Measurements from ENCODE around the gene ELOA.
"Not testable (repeated sequence)": the region's sequence is repeated elsewhere in the genome, so short reads cannot be mapped to it uniquely, and the experiment has no call there.

The ELOA gene

DNA sequence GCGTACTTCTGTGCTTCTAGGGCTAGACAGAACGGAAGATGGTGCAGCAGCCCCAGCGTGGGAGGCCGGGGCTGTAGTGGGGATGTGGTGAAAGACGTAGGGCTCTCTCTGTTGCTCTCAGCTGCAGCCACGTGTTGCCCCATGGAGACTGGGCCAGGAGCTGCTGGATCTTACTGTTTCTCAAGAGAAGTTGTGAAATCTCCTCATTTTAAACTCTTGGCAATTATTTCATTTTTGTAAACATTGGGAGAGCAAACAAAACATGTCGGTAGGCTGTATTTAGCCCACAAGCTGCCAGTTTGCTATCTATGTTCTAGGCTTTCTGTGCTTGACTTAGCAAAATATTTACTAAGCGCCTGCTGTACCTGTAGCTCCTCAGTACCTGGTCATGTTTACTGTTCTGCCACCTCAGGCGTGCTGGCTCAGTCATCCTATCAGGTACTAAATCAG, 15.9 kb upstream of the ELOA start:
- no peaks in the 10 kb centered on the region for H3K9me3 ChIP-seq (ENCODE audit: insufficient read depth, low read length)
- H3K4me2 ChIP-seq (ENCODE audit: low read depth, low read length, poor library complexity, severe bottlenecking) = no peak overlapping the region
- no peak overlapping the region for H3K4me3 ChIP-seq (ENCODE audit: insufficient read depth, low read length, poor library complexity, severe bottlenecking)
- no peaks in the 10 kb centered on the region for H3K36me3 ChIP-seq (ENCODE audit: low read length)
- H2AFZ ChIP-seq (ENCODE audit: low read depth, low read length, severe bottlenecking) = no peak overlapping the region
- H3K9me2 ChIP-seq (replicated peaks; ENCODE audit: insufficient read depth, low read length) = no peaks in the 10 kb centered on the region
- no peaks in the 10 kb centered on the region for H3K27me3 ChIP-seq (ENCODE audit: low read length)
- H3K9ac ChIP-seq (ENCODE audit: low read length) = no peak overlapping the region
- H3F3A ChIP-seq (ENCODE audit: insufficient read depth) = peaks cover 13% of the 10 kb centered on the region
- no peak overlapping the region for H3K27ac ChIP-seq (ENCODE audit: low read depth, low read length)
- no peaks in the 10 kb centered on the region for H3K79me2 ChIP-seq (ENCODE audit: insufficient read depth, low read length)
- no peaks in the 10 kb centered on the region for H4K20me1 ChIP-seq (ENCODE audit: low read depth, low read length)
- TF ChIP-seq CTCF (IDR thresholded peaks at IDR 0.05; ENCODE audit: insufficient read depth, low read length, poor library complexity, severe bottlenecking) (no peak), EZH2phosphoT487 (conservative IDR thresholded peaks at IDR 0.05; ENCODE audit: low read length) (no peak)

DNA sequence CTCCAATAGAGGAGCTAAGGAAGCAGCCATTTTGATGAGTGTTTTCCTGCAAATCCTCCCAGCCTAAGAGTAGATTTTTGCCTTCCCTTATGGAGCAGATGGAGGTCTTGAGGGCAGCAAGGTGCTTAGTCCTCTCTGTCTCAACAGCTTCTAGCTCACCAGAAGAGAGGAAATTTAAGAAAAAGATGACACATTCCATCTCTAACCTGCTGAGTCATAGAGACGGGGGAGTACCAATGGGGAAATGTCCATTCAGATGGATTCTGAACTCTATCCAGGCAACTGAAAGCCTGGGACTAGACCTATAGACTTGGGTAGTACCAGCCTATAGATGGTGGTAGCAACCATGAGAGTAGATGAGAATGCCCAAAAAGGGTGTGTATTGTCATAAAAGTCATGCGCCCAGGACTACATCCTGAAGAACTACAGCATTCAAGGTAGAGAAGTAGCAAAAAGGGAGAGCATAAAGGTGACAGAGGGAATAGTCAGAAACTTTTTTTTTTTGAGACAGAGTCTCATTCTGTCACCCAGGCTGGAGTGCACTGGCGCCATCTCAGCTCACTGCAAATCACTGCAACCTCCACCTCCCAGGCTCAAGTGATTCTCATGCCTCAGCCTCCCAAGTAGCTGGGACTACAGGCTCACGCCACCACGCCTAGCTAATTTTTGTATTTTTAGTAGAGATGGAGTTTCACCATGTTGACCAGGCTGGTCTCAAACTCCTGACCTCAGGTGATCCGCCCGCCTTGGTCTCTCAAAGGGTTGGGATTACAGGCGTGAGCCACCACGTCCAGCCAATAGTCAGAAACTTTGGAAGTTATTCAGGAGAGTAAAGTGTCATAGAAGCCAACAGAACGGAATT, 10.7 kb upstream of the ELOA start:
- no peaks in the 10 kb centered on the region for H3K36me3 ChIP-seq (ENCODE audit: low read length)
- no peak overlapping the region for H3K4me2 ChIP-seq (ENCODE audit: low read depth, low read length, poor library complexity, severe bottlenecking)
- H3K9ac ChIP-seq (ENCODE audit: low read length) = no peak overlapping the region
- no peak overlapping the region for H2AFZ ChIP-seq (ENCODE audit: low read depth, low read length, severe bottlenecking)
- H3K79me2 ChIP-seq (ENCODE audit: insufficient read depth, low read length) = no peaks in the 10 kb centered on the region
- H3F3A ChIP-seq (ENCODE audit: insufficient read depth) = peaks cover 4% of the 10 kb centered on the region
- no peaks in the 10 kb centered on the region for H3K9me2 ChIP-seq (replicated peaks; ENCODE audit: insufficient read depth, low read length)
- H4K20me1 ChIP-seq (ENCODE audit: low read depth, low read length) = no peaks in the 10 kb centered on the region
- no peak overlapping the region for H3K4me3 ChIP-seq (ENCODE audit: insufficient read depth, low read length, poor library complexity, severe bottlenecking)
- H3K27ac ChIP-seq (ENCODE audit: low read depth, low read length) = no peak overlapping the region
- no peaks in the 10 kb centered on the region for H3K27me3 ChIP-seq (ENCODE audit: low read length)
- TF ChIP-seq CTCF (IDR thresholded peaks at IDR 0.05; ENCODE audit: insufficient read depth, low read length, poor library complexity, severe bottlenecking) (no peak), EZH2phosphoT487 (conservative IDR thresholded peaks at IDR 0.05; ENCODE audit: low read length) (no peak)
- H3K9me3 ChIP-seq (ENCODE audit: insufficient read depth, low read length) = no peaks in the 10 kb centered on the region

DNA sequence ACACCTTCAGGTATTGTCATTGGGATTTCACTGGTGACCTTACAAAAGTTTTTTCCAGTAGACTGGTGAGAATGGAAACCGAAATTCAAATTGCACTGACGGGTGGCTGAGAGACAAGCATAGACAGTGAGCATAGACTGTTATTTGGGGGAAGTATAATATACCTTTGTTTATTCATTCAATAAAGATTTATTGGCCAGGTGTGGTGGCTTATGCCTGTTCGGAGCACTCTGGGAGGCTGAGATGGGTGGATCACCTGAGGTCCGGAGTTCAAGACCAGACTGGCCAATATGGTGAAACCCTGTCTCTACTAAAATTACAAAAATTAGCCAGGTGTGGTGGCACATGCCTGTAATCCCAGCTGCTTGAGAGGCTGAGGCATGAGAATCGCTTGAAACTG, 10.0 kb upstream of the ELOA start:
- not testable (repeated sequence) for H3K27ac ChIP-seq (ENCODE audit: low read depth, low read length); H3K9ac ChIP-seq (ENCODE audit: low read length); H3K9me2 ChIP-seq (replicated peaks; ENCODE audit: insufficient read depth, low read length); H4K20me1 ChIP-seq (ENCODE audit: low read depth, low read length); H3K4me3 ChIP-seq (ENCODE audit: insufficient read depth, low read length, poor library complexity, severe bottlenecking); H2AFZ ChIP-seq (ENCODE audit: low read depth, low read length, severe bottlenecking); H3K9me3 ChIP-seq (ENCODE audit: insufficient read depth, low read length); H3K36me3 ChIP-seq (ENCODE audit: low read length); H3F3A ChIP-seq (ENCODE audit: insufficient read depth); H3K4me2 ChIP-seq (ENCODE audit: low read depth, low read length, poor library complexity, severe bottlenecking); H3K79me2 ChIP-seq (ENCODE audit: insufficient read depth, low read length); H3K27me3 ChIP-seq (ENCODE audit: low read length)

- no peaks in the 10 kb centered on the region for H3K9me3 ChIP-seq (ENCODE audit: insufficient read depth, low read length)
- TF ChIP-seq CTCF (IDR thresholded peaks at IDR 0.05; ENCODE audit: insufficient read depth, low read length, poor library complexity, severe bottlenecking) (no peak), EZH2phosphoT487 (conservative IDR thresholded peaks at IDR 0.05; ENCODE audit: low read length) (no peak)
- no peaks in the 10 kb centered on the region for H3F3A ChIP-seq (ENCODE audit: insufficient read depth)
- H3K27me3 ChIP-seq (ENCODE audit: low read length) = no peaks in the 10 kb centered on the region
- no peak overlapping the region for H2AFZ ChIP-seq (ENCODE audit: low read depth, low read length, severe bottlenecking)
- H3K4me2 ChIP-seq (ENCODE audit: low read depth, low read length, poor library complexity, severe bottlenecking) = no peak overlapping the region
- no peaks in the 10 kb centered on the region for H3K79me2 ChIP-seq (ENCODE audit: insufficient read depth, low read length)
- no peak overlapping the region for H3K9ac ChIP-seq (ENCODE audit: low read length)
- H3K27ac ChIP-seq (ENCODE audit: low read depth, low read length) = no peak overlapping the region
- H3K9me2 ChIP-seq (replicated peaks; ENCODE audit: insufficient read depth, low read length) = no peaks in the 10 kb centered on the region
- H3K4me3 ChIP-seq (ENCODE audit: insufficient read depth, low read length, poor library complexity, severe bottlenecking) = no peak overlapping the region
- no peaks in the 10 kb centered on the region for H3K36me3 ChIP-seq (ENCODE audit: low read length)
- H4K20me1 ChIP-seq (ENCODE audit: low read depth, low read length) = no peaks in the 10 kb centered on the region
Observed at GRCh38 chr1:23736437-23737134, 6.7 kb upstream of the ELOA start.
